ENCODE results near the gene PEX5. TPM values are rescaled to one million over a fixed set of nuclear protein-coding genes. Genes with fewer than 3 reads are reported as not detected.
"Not testable (repeated sequence)": the region's sequence is repeated elsewhere in the genome, so short reads cannot be mapped to it uniquely, and the experiment has no call there.

Gene PEX5
- total RNA-seq, 1 donor from 2014 or later: 34.1 TPM

DNA sequence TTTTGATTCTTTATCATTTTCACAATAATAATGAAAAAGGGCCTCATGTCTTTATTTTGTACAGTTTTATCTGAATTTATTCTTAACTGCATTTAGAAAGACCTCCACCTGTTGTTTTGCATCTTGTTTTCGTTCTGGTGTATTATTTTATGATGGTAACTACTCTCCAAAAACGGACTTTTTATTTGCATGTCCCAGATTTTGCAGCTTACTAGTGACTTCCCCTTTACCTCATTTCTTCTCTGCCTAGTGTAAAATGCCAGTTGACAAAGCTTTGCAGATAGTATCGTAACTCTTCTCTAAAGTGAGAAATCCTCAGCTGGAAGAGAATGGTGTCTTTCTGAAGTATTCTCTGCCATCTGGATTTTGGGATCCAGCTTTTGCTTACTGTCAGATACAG, 17.2 kb downstream of the PEX5 start:
- intact Hi-C loops (cut with DNase I): no loop called here
- no peak for ATAC-seq (ENCODE audit: poor library complexity)
- DNase-seq: no peak

DNA sequence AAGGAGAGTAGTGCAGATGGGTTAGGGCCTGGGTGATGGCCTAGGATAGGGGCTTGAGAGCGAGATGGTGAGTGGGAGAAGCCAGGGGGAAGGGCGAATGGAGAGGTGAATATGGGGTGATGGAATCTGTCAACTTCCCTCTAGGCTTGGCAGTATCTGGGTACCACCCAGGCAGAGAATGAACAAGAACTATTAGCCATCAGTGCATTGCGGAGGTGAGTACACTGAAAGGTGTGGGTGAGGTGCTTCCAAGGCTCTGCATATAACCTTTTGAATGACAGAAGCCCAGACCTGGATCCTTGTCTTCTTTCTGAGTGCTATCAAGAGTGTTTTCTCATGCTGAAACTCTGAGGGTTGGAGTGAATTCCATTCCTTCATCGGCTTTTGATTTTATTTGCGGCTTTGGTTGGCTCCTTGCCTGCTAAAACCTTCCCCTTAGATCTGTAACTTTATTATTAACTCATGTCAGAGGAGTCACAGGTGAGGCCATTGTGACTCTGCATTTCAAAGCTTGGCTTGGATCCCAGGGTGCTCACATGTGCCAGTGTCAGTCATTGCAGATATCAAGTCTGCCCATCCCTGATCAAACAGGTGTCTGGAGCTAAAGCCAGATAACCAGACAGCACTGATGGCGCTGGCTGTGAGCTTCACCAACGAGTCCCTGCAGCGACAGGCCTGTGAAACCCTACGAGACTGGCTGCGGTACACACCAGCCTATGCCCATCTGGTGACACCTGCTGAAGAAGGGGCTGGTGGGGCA, 18.6 kb downstream of the PEX5 start:
- DNase-seq (no peak), ATAC-seq (ENCODE audit: poor library complexity) (no peak)
- intact Hi-C loops (cut with DNase I): no loop called here

DNA sequence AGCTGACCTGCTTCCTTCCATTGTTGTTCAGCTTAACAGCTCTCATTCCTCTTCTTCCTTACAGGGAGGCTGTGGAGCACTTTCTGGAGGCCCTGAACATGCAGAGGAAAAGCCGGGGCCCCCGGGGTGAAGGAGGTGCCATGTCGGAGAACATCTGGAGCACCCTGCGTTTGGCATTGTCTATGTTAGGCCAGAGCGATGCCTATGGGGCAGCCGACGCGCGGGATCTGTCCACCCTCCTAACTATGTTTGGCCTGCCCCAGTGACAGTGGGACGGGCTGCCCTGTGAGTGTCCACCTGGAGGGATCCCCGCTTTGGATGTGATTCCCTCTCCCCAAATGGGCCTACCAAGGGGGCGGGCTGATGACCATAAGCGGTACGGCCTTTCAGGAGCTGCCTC, 20.5 kb downstream of the PEX5 start:
- no peak for ATAC-seq (ENCODE audit: poor library complexity)
- intact Hi-C loops (cut with DNase I): no loop called here
- DNase-seq: no peak

DNA sequence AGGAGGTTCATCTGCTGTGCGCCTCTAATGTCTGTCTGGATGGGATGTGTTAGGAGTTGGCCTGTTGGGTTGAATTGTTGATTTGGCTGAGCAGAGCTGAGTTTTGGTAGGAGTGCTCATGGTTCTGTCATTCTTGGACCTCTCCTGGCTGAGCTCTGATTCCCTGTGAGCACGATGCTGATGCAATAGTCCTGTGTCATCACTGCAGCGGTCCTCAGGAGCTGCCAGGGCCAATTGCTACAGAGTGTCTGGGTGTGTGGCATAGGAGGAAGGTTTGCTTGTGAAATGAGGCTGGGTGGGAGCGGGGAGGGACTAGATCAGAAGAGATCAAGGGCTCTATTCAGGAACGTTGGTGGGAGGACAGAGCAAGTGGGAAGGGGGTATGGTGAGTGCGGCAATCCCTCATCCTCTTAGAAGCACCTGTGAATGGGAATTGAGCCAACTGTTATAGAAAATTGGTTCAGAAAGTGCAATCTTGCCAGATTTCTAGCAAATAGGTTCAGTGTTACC, 21.2 kb downstream of the PEX5 start:
- intact Hi-C loops (cut with DNase I): no loop called here
- ATAC-seq (ENCODE audit: poor library complexity): no peak
- DNase-seq: no peak

DNA sequence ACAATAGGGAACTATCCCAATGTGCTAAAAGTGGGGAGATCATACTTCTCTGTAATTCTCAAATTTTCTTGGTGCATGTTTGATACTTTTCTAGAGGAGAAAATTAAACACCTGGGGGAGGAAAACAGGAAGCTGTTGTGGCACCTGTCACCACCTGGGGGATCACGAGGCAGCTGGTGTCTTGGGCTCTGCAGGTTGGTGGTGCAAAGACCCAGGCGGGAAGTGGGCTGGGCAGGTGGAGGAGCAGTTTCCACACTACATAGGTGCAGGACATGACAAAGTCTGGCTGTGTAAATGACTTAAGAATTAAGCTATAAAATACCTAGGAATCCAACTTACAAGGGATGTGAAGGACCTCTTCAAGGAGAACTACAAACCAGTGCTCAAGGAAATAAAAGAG, 23.2 kb downstream of the PEX5 start:
- DNase-seq: no peak
- ATAC-seq (ENCODE audit: poor library complexity): no peak
- intact Hi-C loops (cut with DNase I): no loop called here

DNA sequence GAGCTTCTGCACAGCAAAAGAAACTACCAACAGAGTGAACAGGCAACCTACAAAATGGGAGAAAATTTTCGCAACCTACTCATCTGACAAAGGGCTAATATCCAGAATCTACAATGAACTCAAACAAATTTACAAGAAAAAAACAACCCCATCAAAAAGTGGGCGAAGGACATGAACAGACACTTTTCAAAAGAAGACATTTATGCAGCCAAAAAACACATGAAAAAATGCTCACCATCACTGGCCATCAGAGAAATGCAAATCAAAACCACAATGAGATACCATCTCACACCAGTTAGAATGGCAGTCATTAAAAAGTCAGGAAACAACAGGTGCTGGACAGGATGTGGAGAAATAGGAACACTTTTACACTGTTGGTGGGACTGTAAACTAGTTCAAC, 24.3 kb downstream of the PEX5 start:
- intact Hi-C loops (cut with DNase I); ATAC-seq (ENCODE audit: poor library complexity); DNase-seq: not testable (repeated sequence)

DNA sequence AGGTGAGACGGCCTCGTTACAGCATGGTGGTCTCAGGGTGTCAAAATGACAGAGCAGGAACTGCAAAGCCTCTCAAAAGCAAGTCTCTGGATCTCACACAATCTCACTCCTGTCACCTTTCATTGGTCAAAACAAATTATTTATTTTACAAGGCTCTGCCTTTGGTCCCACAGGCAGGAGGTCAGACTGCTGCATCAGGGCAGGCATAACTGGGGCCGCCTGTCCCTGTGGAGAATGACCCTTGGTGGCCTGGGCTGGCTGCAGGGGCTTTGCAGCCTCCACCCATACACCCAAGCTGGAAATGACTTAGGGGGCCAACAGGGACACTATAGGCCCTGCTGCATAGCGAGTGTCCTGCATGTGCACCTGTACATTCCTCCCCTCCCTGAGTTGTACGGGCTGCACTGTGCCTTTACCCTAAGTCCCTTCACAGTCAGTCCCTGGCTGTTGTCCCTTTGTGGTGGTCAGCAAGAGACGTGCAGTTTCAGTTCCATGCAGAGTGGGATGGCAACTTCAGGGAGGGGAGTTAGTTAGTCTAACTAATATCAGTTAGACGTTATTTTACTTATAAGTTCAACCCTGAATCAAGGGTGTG, 28.1 kb downstream of the PEX5 start:
- DNase-seq: no peak
- no peak for ATAC-seq (ENCODE audit: poor library complexity)
- intact Hi-C loops (cut with DNase I): no loop called here

DNA sequence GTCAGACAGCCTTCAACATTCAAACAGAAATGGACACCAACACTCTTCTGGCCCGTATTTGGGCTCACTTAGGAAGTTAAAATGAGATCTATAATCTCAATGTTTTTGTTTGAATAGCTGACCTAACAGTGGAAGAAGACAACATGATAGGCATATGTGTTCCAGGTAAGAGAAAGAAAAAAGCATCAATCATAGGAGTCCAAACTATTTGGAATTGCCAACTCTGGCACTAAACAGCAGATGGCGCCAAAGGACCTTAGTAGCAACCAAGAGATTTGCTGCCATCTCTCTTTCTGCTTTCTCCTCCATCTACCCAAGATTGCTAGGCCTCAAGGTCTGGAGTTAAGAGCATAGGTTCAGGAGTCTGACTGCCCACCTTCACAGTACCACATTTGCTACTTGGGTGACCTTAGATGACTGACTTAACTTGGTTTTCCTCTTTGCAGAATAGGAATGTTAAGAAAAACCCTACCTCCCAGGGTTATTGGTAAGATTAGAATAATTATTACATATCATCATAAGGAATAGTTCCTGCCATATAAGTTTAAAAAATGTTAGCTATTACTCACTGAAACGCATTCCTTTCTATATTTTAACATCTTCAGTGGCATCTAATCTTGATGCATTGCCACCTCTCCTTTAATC, 30.2 kb downstream of the PEX5 start:
- peak; percentile 60 for DNase-seq
- intact Hi-C loops (cut with DNase I): loop anchor here (2.0 to 5.0 kb wide), 2 partner anchors 243 to 417 kb away; no protein-coding TSS in a partner anchor
- ATAC-seq (ENCODE audit: poor library complexity): peak; percentile 52

DNA sequence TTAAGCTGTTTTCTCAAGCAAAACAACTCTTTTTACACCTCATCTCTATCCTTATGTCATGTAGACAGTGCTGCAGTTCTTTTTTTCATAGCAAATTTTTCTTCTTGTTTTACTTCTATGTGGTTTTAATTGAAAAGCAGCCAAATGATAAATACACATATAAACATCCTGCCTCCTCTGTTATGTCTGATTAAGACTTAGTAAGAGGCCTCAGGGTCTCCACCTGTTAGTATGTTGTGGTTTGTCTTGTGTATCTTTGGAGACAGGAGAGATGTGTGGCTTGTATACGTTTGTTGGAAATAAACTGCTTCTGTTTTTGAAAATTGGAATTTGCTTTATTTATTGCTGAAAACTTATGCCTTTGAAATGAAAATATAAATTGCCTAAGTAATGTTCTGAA, 32.0 kb downstream of the PEX5 start:
- no peak for ATAC-seq (ENCODE audit: poor library complexity)
- intact Hi-C loops (cut with DNase I): loop anchor here (2.0 to 5.0 kb wide), 2 partner anchors 241 to 415 kb away; no protein-coding TSS in a partner anchor

DNA sequence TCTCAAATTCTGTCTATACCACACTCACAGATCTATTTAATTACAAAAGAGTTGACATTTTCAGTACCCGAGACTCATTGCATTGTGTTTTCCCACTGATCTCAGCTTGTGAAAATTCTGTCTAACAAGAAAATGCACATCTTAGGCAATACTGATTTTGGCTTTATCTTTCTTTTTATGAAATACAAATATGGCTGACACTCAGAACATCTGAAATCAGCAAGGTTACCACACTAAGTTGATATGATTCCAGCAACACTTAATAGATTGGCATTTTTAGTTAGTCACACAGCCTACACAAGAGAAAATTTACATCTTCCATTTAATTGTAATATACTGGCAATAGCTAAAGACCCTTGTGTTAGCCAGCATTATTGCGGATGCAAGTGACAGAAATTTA, 40.3 kb downstream of the PEX5 start:
- ATAC-seq (ENCODE audit: poor library complexity) (no peak), DNase-seq (no peak)
- intact Hi-C loops (cut with DNase I): no loop called here

More for the DNA sequence above, 32.0 kb downstream of the PEX5 start:
- no peak for DNase-seq

DNA sequence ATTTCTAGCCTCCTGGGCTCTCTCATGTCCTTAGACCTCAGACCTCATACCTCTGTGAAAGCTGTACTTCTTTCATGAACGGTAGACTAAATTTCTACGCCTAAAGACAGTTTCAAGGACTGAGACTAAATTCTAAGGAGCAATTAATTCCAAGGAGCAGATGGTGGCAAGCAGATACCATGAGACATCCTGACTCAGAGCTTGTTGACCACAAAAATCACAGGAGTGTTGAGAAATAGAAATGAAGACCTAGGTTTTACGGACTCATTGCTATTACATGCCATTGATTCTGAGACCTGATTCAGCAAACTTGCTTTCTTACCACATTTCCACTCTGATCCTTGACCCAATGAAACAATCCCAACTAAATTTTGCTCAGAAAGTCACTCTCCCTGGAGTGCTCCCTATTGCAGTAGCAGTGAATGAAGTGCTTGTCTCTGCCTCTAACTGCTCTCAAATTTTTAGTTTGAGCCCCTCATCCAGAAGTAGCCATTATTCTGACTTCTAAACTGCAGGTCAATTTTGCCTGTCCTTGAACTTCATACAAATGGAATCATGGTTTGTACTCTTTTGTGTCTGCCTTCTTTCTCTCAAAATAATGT, 52.0 kb downstream of the PEX5 start:
- no peak for DNase-seq
- intact Hi-C loops (cut with DNase I): no loop called here
- ATAC-seq (ENCODE audit: poor library complexity): no peak

DNA sequence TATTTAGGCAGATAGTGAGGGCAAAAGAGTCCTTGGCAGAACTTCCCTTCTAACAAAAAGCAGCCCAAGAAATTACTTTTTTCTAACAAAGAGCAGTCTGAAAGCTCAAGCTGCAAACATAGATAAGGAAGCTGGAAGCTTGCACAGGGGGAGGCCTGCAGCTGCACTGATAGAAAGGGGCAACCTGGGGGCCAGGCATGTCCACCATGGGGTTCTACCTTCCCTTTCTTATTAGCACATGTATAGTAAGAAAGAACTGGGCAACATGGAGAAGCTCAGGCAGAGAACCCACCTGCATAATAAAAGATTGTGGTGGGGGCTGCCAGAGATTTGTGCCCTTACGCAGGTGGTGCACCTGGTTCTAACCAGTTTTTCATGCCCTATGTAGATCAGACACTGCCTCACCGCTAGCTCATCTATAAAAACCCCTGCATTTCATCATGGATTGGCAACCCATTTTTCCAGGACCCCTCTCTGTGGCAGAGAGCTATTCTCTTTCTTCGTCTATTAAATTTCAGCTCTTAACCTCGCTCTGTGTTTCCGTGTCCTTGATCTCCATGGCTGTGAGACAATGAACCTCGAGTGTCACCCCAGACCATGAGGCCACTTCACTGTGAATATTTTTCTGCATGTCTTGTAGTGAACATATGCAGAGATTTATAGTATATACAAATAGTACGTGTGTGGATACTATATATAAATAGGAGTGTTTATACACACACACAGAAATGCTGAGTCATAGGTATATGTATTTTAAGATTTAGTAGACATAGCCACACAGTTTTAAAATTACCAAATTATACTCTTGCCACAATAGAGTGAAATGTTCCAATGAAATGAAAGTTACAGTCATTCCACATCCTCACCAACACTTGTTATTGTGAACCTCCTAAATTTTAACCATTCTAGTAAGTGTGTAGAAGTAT, 53.0 kb downstream of the PEX5 start:
- intact Hi-C loops (cut with DNase I): no loop called here
- DNase-seq (no peak), ATAC-seq (ENCODE audit: poor library complexity) (no peak)

DNA sequence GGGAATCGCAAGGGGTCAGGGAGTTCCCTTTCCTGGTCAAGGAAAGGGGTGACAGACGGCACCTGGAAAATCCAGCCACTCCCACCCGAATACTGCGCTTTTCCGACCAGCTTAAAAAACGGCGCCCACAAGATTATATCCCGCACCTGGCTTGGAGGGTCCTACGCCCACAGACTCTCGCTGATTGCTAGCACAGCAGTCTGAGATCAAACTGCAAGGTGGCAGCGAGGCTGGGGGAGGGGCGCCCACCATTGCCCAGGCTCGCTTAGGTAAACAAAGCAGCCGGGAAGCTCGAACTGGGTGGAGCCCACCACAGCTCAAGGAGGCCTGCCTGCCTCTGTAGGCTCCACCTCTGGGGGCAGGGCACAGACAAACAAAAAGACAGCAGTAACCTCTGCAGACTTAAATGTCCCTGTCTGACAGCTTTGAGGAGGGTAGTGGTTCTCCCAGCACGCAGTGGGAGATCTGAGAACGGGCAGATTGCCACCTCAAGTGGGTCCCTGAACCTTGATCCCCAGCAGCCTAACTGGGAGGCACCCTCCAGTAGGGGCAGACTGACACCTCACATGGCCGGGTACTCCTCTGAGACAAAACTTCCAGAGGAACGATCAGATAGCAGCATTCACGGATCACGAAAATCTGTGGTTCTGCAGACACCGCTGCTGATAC, 62.0 kb downstream of the PEX5 start:
- ATAC-seq (ENCODE audit: poor library complexity); intact Hi-C loops (cut with DNase I): not testable (repeated sequence)

DNA sequence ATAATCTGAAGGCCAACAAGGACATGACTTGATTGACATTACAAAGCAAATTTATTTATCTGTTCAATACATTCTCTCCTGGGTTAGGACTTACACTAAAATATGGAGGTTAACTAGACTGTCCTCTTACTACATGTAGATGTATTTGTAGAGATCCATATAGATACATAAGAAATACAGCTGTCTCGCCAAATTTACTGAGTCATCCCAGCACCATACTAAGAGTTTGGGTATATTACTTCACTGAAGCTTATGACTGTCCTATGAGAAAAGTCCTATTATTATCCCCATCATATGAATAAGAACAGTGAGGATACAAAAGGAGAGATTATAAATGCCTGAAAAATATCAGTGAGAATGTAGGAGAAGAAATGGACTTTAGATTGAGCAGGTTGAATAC, 69.6 kb downstream of the PEX5 start:
- no peak for DNase-seq
- intact Hi-C loops (cut with DNase I): no loop called here
- no peak for ATAC-seq (ENCODE audit: poor library complexity)

More for the DNA sequence above, 62.0 kb downstream of the PEX5 start:
- DNase-seq: not testable (repeated sequence)
